ENCODE measurements around the gene LDLRAD4.

LDLRAD4 gene

GRCh38 chr18:13424363-13424762 lies 205.8 kb downstream of the LDLRAD4 start:
- DNase-seq (ENCODE audit: low read depth): no peak
- no peak for TF ChIP-seq CTCF (conservative IDR thresholded peaks at IDR 0.05; ENCODE audit: low read depth, low read length)
- H3K4me3 ChIP-seq (ENCODE audit: low read depth, low read length): no peak overlapping the region

GRCh38 chr18:13425357-13426091 lies 207.0 kb downstream of the LDLRAD4 start:
- TF ChIP-seq CTCF (conservative IDR thresholded peaks at IDR 0.05; ENCODE audit: low read depth, low read length): no peak
- no peak overlapping the region for H3K4me3 ChIP-seq (ENCODE audit: low read depth, low read length)
- no peak for DNase-seq (ENCODE audit: low read depth)

DNA sequence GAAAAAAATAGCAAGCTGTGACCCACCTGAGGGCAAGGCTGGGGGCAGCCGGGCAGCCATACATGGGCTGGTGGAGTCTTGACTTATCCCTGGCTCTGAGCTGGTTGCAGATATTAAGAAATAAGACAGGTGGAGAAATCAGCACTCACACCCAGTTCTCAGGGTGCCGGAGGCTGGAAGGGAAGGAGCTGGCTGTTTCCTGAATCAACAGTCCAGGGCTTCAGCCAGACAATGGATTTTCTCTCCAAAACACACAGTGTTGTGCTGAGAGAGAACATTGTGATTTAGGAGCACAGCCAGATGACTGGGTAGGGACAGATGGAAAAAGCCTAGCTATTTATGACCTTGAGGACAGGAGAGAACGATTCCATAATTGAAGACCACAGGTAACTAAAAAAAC lies 208.8 kb downstream of the LDLRAD4 start:
- no peak for TF ChIP-seq CTCF (conservative IDR thresholded peaks at IDR 0.05; ENCODE audit: low read depth, low read length)
- H3K4me3 ChIP-seq (ENCODE audit: low read depth, low read length): no peak overlapping the region
- no peak for DNase-seq (ENCODE audit: low read depth)

DNA sequence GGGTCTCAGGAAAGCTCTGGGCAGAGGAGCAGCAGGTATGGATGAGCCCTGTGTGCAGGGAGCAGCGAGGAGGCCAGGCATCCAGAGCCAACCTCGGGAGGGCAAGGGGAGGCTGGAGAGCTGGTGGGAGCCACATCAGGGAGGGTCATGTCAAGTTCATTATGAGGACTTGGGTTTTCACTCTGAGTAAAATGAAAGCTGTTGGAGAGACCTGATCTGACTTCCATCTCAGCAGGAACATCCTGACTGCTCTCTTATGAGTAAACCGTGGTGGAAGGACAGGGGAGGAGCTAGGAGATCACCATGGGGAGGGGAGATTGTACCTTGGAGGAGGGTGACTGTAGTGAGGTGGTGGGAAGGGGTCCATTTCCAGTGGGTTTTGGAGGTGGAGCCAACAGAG lies 209.8 kb downstream of the LDLRAD4 start:
- no peak overlapping the region for H3K4me3 ChIP-seq (ENCODE audit: low read depth, low read length)
- peak; percentile 53 for DNase-seq (ENCODE audit: low read depth)
- no peak for TF ChIP-seq CTCF (conservative IDR thresholded peaks at IDR 0.05; ENCODE audit: low read depth, low read length)

GRCh38 chr18:13429016-13429415 lies 210.5 kb downstream of the LDLRAD4 start:
- no peak for TF ChIP-seq CTCF (conservative IDR thresholded peaks at IDR 0.05; ENCODE audit: low read depth, low read length)
- no peak for DNase-seq (ENCODE audit: low read depth)
- no peak overlapping the region for H3K4me3 ChIP-seq (ENCODE audit: low read depth, low read length)

DNA sequence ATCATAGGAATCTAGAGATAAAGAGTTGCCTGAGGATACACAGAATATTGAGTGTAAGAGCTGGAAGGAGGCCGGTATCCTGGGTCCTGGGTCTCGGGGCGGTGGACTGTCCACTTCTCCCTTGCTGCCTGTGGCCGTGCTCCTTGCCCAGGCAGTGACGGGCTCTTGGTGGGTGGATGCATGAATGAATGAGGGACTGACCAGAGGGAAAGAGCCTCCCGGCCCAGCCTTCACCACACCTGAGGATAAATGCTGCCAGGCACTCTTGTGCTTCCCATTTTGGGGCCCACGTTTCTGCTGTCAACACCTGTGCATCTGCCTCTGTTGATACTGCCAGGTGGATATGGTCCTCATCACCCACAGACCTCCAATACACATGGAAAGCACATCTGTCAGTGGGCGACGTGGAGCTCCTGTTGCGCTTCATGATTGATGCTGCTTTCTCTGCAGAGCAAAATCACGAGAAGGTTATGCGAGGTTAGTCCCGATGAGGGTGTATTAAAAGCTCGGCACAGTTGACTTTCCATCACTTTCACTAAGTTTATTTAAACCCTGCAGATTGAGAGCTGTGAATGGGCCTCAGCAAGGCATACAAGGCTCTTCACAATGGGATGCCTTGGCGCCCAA lies 211.4 kb downstream of the LDLRAD4 start:
- no peak overlapping the region for H3K4me3 ChIP-seq (ENCODE audit: low read depth, low read length)
- no peak for DNase-seq (ENCODE audit: low read depth)
- no peak for TF ChIP-seq CTCF (conservative IDR thresholded peaks at IDR 0.05; ENCODE audit: low read depth, low read length)

DNA sequence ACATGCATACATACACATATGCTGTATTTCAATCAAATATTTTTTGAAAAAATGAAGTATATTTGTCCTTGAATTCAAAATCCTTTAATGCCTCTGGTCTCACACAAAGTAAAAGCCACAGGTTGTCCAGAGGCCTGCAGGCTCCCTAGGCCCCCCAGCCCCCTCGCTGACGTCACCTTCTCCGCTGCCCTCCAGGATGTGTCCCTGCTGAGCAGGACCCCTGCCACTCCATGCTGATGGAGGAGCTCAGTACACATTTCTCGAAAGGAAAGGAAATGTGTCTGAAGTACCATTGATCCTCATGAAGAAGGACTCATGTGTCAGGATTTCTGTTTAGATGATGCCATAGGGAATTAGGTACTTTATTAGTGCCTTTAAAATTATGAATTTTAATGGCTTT lies 212.1 kb downstream of the LDLRAD4 start:
- no peak for TF ChIP-seq CTCF (conservative IDR thresholded peaks at IDR 0.05; ENCODE audit: low read depth, low read length)
- H3K4me3 ChIP-seq (ENCODE audit: low read depth, low read length): no peak overlapping the region
- DNase-seq (ENCODE audit: low read depth): no peak
